Activated CD8-positive, alpha-beta memory T cell treated with anti-CD3 and anti-CD28 coated beads, Interleukin-2, amount 50 U/mL, for 24 hours (primary cell): ENCODE data around the gene LRRC42.

Experiments
- DNase-seq: peaks from one replicate; pipeline ENCODE4 v3.0.0-alpha.2; 2020; ENCODE audit errors: extremely low read depth

LRRC42 gene

GRCh38 chr1:53942127-53942957, 3.8 kb upstream of the LRRC42 start:
- no peak for DNase-seq

- DNase-seq, result no peak
Measured at GRCh38 chr1:53943090-53943489, 3.1 kb upstream of the LRRC42 start.

- no peak for DNase-seq
Measured at GRCh38 chr1:53943490-53944043, 2.6 kb upstream of the LRRC42 start.

DNA sequence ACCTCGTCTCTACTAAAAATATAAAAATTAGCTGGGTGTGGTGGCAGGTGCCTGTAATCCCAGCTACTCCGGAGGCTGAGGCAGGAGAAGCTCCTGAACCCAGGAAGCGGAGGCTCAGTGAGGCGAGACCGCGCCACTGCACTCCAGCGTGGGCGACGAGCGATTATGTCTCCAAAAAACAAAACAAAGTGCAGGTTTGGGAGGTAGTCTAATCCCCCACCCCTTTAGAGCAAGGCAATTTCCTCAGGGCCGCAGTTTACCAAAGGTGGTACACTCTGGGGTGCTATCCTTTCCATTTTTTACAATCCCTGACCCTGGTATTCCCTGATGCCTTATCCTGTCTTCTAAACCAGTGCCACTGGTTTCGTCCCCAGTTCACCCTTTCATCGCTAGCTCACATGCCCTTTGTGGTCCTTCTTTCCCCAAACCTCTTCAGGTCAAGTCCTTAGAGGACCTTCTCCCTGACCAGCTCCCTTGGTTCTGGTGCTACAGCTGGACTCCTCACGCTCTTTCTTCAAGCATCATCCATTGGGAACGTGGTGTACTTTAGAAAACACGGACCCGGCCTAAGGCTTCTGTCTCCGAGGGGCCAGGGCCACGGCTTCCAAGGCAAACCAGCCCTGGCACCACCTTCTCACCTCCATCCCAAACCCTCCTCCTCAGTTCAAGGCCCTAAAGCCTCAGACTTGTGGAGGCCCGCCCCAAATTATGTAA, 1.5 kb upstream of the LRRC42 start:
- no peak for DNase-seq

GRCh38 chr1:53945183-53945432, 1.0 kb upstream of the LRRC42 start:
- no peak for DNase-seq

- DNase-seq, result peak; percentile 96
Measured at GRCh38 chr1:53945433-53946251, 508 bp upstream of the LRRC42 start, which contains the start of gene IFT25. Gene IFT25 (minus strand): TSS chr1:53945699. CDS start chr1:53940082, 5,617 bp downstream.

DNA sequence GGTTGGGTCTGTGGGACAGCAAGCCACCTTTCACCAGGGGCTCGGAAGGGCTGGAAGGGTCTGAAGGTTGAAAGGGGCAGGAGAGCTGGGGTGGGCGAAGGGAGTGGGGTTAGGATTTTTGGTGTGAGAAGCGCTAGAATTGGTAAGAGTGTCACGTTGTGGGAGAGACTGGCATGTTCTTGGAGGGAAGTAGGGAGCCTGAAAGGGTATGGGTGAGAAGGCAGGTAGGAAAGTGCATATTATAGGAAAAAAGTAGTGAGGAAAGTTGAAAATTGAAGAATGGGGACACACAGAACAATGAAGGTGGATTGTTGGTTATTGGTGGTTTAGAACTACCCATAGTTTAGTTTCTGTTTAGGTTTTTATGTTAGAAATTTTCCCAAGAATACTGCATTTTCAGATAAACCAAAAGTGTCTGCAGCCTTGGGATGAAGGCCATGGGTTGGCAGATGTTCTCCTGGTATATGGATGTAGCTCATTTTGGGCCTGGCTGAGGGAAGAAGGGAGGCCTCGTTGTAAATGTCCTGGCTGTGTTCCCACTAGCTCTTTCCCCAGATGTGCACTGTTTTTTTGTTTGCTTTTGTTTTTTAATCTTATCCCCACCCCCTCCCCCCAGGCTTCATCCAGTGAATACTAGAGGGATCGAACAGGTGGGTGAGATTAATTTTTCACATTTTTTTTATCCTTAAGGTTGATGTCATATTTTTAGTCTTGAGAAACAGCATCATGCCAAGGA, 1.2 kb downstream of the LRRC42 start:
- no peak for DNase-seq

GRCh38 chr1:53948291-53948690, 2.1 kb downstream of the LRRC42 start:
- DNase-seq, result no peak

DNA sequence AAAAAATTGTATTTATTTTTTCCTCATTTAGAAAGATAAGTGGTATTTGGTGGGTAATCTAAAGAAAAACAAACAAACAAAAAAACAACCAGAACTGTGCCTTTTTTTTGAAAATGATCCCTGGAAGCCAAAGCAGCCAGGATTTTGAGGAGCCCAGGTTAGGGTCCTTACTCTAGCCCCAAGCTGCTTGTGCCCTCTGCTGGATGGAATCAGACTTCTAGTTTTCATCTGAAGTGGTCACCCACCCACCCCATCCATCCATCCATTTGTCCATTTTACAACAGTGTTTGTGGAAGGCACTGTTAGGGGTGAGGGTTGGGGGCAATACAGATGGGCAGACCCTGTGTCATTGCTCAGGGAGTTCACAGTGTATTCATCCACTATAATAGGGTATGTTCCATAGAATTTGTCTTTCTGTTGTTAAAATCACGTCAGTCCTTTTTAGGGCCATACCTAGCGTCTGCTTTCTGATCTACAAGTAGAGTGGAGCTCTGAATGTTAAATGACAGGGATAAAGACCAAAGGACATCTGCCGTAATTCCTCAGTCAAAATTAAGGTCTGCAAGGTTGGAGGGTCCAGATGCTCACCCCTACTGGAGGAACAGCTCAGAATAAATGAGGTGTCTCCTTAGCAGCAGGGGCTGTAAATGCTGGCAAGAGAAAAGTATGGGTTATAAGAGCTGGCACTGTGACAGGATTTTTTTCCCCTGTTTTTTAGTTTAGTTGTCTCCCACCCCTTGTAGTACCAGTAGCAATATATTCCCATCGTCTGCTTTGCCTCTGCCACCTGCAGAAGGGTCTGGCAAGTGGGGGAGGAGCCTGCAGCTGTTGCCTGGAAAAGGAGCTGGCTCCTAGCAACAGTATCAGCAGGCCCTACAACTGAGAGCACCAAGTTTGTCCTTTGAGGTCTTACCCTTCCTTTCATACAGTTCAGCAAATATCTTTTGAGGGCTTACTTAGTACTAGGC, 3.2 kb downstream of the LRRC42 start:
- no peak for DNase-seq

DNA sequence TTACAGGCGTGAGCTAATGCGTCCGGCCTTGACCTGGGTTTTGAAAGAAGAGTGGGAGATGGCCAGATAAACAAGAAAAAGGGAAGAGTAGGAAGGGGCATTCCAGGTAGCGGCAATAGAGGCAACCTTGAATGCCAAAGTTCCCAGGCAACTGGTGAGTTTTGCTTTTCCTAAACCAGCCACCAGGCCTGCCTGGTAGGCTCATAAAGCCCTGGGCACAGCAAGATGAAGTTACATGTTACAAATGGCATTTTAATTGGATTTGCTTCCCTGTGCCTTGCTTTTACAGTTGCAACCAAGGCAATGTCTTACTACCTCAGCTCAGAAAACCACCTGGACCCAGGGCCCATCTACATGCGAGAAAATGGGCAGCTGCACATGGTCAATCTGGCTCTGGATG, 5.5 kb downstream of the LRRC42 start:
- no peak for DNase-seq

DNA sequence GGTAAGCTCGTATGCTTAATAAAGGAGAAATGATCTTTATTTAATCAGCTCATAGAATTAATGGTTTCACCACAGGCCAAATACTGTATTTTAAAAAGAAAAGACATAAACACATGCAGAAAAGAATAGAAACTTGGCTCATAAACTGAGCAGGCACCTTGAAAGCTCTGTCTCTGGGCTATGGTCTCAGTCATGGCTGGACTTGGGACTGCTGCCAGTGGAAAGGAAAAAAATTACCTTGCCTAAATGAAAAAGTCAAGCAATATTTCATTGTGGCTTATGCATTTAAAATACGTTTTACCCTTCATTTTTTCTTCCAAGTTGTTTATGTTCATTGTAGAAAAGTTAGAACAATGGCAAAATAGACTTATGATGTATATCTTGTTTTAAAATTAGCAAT, 8.0 kb downstream of the LRRC42 start:
- no peak for DNase-seq

GRCh38 chr1:53956308-53957168, 10.4 kb downstream of the LRRC42 start:
- DNase-seq, result no peak

GRCh38 chr1:53957194-53957818, 11.2 kb downstream of the LRRC42 start:
- no peak for DNase-seq

GRCh38 chr1:53959664-53960250, 13.6 kb downstream of the LRRC42 start:
- no peak for DNase-seq

- DNase-seq, result no peak
Measured at GRCh38 chr1:53962395-53962794, 16.2 kb downstream of the LRRC42 start.

DNA sequence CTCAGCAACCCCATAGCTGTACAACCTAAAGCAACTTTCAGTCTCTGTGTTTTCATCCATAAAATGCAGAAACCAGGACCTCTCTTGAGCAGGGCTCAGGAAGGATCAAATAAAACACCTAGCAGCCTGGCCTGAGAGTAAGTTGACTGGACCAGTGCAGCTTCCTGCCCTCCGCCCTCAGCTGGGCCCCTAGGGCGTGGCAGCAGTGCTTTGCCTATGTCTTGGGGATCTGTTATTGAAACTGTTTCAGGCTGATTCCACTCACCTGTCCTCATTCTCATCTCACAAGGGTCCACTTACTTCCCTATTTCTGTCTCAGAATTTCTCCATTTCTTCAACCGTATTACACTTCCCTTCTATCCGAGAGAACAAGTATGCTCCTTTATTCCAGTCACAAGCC, 17.3 kb downstream of the LRRC42 start:
- no peak for DNase-seq

DNA sequence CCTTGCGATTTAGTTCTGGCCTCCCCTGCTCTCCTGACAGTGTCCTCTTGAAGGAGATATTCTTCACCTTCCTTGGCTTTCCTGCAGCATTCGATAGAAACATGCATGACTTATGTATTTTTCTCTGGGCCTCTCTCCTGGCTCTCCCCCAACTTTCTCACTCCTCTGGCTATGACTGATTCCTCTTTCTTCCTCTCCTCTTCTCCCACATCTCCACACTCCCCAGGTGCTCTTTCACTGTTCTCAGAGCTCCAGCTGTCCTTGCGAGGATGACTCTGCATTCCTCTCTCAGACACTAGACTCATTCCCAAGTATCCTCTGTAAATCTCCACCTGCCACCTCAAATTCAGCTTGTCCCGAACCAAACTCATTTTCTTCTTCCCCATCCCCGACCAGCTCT, 18.0 kb downstream of the LRRC42 start:
- no peak for DNase-seq

- DNase-seq, result no peak
Measured at GRCh38 chr1:53966794-53967193, 20.6 kb downstream of the LRRC42 start.
